Ramos (cell line): ENCODE measurements around the gene UQCRH.
"Not testable (repeated sequence)": the region's sequence is repeated elsewhere in the genome, so short reads cannot be mapped to it uniquely, and the experiment has no call there.

Source experiments
- in situ Hi-C: fragments of 300-500 bp; cut with MboI; formaldehyde crosslinking; loops from one replicate; pipeline ENCODE4 v1.14.3; 2022; ENCODE audit warnings: low sequenced_read_pairs; ENCODE audit not compliant: unreplicated experiment

UQCRH gene

DNA sequence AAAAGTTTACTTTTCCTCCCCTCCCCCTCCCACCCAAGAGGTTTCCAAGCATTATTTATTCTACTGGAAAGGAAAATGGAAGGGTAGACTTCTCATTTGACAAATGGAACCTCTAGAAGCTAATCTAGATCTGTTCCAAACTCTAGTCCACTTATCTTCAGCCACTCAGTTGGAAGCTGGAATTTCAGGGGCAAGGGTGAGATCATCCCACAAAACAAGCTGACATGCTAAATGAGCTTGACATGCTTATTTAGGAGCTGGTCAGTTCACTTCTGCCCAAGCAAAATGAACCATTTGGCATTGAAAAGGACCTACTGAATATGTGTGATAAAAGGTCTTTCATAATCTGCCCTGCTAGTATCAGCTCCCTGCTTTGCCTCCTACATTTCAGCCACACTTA is 5.1 kb upstream of the UQCRH start:
- in situ Hi-C loops, result no loop called here

DNA sequence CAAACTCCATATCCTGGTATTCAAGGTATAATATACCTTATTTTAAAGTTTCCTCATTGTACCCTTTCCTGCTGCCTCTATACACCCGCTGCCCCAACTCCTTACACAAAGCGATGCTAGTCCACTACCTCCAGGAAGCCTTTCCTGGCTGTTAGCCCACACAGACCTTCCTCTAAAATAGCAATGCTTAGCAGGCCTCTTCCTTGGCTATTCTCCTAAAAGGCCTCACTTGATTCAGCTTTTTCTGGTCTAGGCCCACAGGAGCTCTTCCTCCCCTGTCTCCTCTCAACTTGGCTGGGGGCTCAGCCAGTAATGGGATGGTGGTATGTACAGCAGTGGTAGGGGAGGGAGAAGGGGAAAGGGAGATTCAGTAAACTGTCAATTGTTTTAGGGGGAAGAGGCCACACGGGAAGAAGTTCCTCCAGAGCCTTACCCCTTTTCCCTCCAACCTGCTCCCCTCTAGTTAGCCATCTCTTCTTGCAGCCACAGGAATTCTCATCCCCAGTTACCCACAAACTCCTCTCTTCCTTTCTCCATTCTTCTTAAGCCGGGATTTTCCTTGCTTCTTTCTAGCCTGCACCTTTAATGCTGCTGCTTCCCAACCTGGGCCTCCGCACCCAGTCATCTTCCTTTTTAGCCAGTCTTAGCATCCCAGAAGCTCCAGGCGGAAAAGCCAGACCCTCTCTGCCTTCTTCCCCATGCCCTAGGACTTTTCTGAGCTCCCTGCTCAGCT is 2.7 kb upstream of the UQCRH start:
- in situ Hi-C loops, result no loop called here

DNA sequence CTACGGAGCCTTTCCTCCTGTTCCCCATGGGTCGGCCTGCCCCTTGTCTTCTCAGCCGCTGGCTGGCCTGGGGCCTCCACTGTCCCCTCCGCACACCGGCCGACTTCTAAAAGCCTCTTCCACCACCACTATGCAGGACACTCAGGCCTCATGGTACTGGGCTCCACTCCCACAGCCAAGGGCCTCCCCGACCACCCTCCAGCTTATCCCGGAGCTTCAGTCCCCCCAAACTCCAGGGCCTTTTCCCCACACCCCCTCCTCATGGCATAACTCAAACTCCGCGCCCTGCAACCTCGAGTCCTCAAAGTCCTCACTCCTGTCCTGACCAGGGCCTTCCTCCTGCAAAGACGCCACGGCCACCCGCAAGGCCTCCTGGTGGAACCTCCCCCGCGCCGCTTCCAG is 2.1 kb upstream of the UQCRH start:
- in situ Hi-C loops, result no loop called here

DNA sequence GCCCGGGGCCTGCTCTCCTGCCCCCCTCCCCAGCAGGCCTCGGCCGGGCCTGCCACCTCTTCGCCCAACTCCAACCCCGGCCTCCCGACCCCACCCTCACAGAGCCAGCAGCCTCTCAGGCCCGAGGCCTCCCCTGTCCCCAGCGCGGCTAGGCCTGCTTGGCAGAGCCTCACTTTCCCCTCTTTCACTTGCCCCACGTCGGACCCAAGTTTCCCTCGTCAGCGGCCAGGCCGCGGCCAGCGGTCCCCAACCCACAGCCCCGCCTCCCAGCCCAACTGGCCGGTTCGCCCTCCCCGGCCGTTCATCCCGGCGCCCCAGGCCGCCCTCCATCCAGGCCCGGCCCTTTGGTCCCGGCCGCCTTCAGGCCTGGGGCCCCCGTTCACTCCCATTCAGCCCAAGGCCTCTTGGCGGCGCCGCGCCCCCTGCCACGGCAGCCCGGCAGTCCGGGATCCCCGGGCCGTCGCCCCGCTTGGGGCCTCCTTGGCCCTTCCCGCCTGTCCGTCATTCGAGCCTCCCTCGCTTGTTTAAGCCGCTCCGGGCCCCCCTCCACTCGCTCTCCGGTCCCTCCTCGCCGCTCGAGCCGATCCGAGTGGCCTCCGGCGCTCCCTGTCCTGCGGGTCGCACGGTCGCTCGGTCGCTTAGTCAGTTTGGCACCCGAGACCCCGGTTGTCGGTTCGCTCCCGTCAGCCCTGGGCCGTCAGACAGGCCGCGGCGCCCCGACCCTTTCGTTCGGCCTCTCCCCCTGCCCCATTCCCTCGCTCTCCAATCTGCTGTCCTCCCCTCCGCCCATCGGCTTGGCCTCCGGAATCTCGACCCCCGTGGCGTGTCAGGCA is 1.5 kb upstream of the UQCRH start:
- in situ Hi-C loops, result no loop called here

DNA sequence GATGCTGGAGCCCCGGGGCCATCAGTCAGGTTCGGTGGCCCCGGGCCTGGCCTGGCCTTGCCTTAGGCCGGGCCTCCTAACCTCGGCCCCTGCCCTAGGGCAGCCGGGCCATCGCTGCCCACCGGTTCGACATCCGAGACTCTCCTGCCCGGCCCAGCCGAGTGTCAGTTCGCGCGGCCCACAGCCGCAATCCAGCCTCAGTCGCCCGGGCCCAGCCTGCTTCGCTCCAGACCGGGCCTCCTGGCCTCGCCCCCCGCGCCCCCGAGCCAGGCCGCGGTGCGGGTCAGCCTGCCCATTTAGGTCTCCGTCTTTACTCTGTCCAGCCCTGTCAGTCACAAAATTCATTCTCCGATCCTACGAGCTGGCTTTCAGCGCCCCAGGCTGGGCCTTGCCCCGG is 859 bp upstream of the UQCRH start:
- in situ Hi-C loops, result no loop called here

DNA sequence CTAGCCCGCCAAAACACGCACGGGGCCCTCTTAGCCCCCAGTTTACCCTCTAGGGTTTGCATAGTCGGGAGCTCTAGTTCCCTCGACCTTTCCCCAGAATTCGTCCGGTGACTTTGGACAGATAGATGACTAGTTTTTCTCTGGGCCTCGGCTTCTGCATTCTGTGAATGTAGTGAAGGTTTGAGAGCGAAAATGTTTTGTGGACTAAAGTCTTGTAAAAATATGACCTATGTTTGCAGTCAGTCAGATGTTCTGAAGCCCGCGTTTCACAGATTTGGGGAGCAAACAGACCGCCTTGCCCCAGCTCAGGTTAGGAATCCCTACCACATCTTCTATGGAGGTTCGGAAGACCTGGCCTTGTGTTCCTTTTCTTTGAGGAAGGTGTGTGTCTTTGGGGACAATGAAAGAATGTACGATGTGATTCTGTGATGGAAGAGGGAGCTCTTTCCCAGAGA is 401 bp downstream of the UQCRH start:
- in situ Hi-C loops, result no loop called here

DNA sequence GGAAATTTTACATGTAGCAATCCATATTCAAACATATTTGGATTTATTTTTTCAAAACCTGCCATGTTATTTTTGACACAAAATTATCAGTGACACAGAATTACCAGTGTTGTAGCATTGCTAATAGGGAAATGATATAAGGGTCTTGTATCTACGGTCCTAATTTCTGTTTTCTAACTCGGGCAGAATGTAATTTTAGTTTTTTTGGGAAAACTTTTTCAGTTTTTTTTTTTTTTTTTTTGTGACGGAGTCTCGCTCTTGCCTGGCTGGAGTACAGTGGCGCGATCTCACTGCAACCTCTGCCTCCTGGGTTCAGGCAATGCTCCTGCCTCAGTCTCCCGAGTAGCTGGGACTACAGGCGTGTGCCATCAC is 2.6 kb downstream of the UQCRH start:
- in situ Hi-C loops, result no loop called here

DNA sequence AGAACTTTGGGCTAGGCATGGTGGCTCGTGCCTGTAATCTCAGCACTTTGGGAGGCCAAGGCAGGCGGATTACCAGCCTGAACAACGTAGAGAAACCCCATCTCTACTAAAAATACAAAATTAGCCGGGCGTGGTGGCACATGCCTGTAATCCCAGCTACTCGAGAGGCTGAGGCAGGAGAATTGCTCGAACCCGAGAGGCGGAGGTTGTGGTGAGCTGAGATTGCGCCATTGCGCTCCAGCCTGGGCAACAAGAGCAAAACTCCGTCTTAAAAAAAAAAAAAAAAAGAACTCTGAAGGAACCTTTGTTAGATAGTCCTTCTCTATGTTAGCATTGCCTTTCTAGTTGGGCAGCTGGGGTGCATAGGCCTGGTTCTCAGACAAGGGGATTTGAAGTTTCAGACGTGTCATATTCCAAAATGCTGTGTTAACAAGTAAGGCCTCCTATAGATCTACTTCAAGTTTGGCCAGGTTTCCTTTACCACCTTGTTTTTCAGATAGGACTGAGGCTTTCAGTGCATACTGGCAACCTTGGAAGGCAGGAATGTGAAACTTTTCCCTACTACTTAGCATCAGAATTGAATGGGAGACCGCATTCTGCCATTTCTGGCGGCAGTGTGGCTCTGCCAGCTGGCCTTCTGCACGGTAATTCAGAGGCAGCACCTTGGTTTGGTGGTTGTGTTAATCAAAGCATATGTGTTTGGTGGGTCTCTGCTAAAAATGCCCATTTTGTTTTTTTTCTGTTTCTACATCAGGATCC is 6.1 kb downstream of the UQCRH start:
- in situ Hi-C loops, result no loop called here

DNA sequence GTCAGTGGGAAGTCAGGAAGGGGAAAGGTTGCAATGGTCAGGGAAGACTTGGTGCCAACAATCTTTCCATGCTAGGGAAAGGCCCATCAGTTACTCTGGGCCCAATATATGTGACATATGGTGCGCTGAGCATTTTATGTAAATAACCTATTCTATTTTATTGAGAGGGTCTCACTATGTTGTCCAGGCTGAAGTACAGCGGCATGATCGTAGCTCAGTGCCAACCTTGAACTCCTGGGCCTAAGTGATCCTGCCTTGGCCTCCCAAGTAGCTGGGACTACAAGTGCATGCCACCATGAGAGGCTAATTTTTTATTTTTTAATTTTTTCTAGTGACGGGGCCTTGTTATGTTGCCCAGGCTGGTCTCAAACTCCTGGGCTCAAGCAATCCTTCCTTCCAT is 6.8 kb downstream of the UQCRH start:
- in situ Hi-C loops, result no loop called here

DNA sequence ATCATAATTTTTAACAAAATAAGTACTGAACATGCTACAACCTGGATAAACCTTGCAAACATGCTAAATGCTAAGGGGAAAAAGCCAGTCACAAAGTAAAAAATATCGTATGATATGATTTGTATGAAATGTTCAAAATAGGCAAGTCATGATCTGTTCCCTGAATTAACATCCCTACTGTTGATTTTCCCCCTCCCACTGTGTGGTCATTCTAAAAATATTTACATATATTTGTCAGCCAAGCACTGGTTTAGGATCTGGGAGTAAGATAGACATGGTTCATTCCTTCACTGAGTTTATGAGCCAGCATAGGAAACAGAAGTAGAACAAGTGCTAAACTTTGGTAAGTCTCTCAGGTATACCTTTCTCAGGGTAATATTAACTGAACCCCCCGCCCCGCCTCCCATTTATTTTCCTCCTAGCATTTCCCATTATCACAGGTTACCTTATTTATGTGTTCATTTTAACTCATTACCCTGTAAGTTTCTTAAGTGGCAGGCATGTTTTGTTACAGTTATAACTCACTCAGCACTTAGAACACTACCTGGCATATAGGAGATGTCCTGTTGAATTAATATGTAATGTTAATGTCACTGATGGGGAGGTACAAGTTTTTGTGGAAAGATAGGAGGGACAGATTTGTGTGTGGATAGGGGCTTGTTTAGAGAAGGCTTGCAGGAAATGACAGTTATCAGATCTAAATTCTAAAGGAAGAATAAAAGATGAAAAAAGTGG is 12.3 kb downstream of the UQCRH start:
- in situ Hi-C loops, result no loop called here

DNA sequence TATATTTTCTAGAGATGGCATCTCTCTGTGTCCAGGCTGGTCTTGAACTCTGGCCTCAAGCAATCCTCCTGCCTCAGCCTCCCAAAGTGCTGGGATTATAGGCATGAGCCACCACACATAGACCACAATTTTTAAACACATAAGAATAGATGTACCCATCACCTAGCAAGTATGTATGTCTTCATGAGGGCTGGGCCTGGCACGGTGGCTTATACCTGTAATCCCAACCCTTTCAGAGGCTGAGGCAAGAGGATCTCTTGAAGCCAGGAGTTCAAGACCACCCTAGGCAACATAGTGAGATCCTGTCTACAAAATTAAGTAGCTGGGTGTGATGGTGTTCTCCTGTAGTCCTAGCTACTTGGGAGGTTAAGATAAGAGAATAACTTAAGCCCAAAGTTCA is 13.8 kb downstream of the UQCRH start:
- in situ Hi-C loops, result no loop called here

DNA sequence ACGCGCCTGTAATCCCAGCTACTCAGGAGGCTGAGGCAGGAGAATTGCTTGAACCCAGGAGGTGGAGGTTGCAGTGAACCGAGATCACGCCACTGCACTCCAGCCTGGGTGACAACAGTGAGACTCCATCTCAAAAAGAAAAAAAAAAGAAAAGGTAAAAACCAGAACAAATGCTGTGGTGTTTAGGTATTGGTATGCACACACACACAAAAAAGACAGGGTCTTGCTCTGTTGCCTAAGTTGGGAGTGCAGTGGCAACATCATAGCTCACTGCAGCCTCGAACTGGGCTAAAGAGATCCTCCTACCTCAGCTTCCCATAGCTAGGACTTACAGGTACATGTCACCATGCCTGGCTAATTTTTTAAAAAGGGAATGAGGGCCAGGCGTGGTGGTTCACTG is 15.8 kb downstream of the UQCRH start:
- in situ Hi-C loops, result not testable (repeated sequence)

DNA sequence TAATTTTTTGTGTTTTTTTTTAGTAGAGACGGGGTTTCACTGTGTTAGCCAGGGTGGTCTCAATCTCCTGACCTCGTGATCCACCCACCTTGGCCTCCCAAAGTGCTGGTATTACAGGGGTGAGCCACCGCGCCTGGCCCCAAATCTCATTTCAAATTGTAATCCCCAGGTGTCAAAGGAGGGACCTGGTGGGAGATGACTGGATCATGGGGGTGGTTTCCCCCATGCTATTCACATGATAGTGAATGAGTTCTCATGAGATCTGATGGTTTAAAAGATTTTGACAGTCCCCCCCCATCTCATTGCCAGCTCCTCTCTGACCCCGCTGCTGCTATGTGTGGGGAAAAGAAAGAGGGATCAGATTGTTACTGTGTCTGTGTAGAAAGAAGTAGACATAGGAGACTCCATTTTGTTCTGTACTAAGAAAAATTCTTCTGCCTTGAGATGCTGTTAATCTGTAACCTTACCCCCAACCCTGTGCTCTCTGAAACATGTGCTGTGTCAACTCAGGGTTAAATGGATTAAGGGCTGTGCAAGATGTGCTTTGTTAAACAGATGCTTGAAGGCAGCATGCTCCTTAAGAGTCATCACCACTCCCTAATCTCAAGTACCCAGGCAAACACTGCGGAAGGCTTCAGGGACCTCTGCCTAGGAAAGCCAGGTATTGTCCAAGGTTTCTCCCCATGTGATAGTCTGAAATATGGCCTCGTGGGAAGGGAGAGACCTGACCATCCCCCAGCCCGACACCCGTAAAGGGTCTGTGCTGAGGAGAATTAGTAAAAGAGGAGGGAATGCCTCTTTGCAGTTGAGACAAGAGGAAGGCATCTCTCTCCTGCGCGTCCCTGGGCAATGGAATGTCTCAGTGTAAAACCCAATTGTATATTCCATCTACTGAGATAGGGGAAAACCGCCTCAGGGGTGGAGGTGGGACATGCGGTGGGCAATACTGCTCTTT is 16.7 kb downstream of the UQCRH start:
- in situ Hi-C loops, result not testable (repeated sequence)

DNA sequence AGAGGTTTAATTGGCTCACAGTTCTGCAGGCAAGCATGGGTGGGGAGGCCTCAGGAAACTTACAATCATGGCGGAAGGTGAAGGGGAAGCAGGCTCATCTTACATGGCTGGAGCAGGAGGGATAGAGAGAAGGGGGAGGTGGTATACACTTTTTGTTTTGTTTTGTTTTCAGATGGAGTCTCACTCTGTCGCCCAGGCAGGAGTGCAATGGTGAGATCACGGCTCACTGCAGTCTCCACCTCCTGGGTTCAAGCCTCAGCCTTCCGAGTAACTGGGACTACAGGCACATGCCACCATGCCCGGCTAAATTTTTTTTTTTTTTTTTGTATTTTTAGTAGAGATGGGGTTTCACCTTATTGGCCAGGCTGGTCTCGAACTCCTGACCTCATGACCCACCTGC is 18.7 kb downstream of the UQCRH start:
- in situ Hi-C loops, result not testable (repeated sequence)

DNA sequence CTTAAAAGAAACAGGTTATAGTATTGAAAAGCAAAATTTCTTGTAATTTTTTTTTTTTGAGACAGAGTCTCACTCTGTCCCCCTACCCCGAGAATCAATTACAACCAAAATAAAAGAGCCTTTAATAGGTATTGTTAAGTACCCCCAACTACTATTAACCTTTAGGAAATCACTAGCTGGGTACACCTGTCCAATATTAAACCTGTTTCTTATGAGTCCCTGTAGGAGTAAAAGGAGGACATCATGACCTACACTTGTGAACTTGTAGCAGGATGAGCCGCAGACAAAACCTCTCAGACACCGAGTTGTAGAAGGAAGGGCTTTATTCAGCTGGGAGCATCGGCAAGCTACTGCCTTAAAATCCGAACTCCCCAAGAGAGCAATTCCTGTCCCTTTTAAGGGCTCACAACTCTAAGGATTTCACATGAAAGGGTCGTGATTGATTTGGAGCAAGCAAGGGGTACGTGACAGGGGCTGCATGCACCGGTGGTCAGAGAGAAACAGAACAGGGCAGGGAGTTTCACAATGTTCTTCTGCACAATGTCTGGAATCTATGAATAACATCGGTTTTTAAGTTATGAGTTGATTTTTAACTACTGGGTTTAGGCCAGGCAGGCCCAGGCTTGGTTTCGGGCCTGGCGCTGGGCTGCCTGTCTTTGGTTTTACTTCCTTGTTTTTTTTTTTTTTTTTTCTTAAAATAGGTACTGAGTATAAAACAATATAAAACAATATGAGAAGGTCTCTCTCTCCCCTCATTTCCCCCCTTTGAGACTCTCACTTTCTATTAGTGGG is 22.0 kb downstream of the UQCRH start:
- in situ Hi-C loops, result not testable (repeated sequence)

DNA sequence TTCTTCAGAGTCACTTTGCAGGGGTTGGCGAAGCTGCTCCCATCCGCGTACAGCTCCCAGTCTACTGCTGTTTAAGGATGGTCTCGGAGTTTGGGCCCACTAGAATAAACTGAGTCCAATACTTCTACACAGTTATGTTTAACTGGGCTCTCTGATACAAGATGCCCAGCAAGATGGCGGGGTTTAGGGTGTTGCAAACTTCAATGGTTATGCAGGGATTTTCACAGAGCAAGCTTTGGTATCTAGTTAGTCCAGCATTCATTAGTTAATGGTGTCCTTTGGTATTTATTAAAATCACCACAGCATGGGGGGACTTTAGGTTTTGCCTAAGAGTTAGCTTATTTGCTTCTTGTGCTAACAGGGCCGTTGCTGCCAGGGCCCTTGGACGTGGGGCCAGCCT is 24.7 kb downstream of the UQCRH start:
- in situ Hi-C loops, result not testable (repeated sequence)

DNA sequence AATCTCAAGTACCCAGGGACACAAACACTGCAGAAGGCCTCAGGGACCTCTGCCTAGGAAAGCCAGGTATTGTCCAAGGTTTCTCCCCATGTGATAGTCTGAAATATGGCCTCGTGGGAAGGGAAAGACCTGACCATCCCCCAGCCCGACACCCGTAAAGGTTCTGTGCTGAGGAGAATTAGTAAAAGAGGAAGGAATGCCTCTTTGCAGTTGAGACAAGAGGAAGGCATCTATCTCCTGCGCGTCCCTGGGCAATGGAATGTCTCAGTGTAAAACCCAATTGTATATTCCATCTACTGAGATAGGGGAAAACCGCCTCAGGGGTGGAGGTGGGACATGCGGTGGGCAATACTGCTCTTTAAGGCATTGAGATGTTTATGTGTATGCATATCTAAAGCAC is 26.3 kb downstream of the UQCRH start:
- in situ Hi-C loops, result not testable (repeated sequence)

DNA sequence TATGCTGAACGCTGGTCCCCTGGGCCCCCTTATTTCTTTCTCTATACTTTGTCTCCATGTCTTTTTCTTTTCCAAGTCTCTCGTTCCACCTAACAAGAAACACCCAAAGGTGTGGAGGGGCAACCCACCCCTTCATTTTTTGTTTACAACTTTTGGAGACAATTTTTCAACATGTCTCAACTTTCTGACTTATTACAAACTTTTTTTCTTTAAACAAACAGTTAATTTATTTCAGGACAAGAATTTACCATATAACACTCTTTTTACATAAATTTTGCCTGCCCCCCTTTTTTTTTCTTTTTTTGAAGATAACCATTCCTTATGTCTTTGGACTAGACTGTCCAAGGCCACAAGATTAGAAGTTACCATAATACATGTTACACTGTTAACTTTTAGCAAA is 26.9 kb downstream of the UQCRH start:
- in situ Hi-C loops, result not testable (repeated sequence)
